DND-41 (cell line): Measurements from ENCODE around the gene PAM16.

Source experiments
- ATAC-seq: fragments of 200-7000 bp; cut with Tn5 transposase; 3 replicates; pipeline ENCODE4 v1.9.1; 2021; ENCODE audit warnings: low read depth; ENCODE audit not compliant: insufficient read depth
- DNase-seq: peaks from one replicate; pipeline ENCODE4 v3.0.0-alpha.2; 2020
- H2AFZ ChIP-seq: 2 replicates; pipeline ENCODE4 v1.6.0; 2012; ENCODE audit warnings: low read depth, low read length
- H3K27ac ChIP-seq: 2 replicates; pipeline ENCODE4 v1.5.1; 2012; ENCODE audit warnings: low read length, inconsistent platforms
- H3K27me3 ChIP-seq: fragments of 200-600 bp; sonication (generic); 2 replicates; pipeline ENCODE4 v1.6.0; 2012; ENCODE audit warnings: low read length, mild to moderate bottlenecking, inconsistent platforms; ENCODE audit not compliant: insufficient read depth, poor library complexity
- H3K36me3 ChIP-seq: 2 replicates; pipeline ENCODE4 v1.5.1; 2012; ENCODE audit warnings: low read length, inconsistent platforms; ENCODE audit not compliant: insufficient read depth
- H3K4me1 ChIP-seq: 2 replicates; pipeline ENCODE4 v1.5.1; 2012; ENCODE audit warnings: mild to moderate bottlenecking, low read length; ENCODE audit not compliant: insufficient read depth
- H3K4me2 ChIP-seq: 2 replicates; pipeline ENCODE4 v1.6.0; 2012; ENCODE audit warnings: mild to moderate bottlenecking, moderate library complexity, low read length, inconsistent platforms; ENCODE audit not compliant: insufficient read depth
- H3K4me3 ChIP-seq, 2 experiments: fragments of 200-600 bp in 1 of 2; shearing (Covaris generic) in 1 of 2; 2 replicates each; pipeline ENCODE4 v1.5.1; 2012 to 2016; ENCODE audit warnings: inconsistent platforms in 2 of 2, low read length in 2 of 2, mild to moderate bottlenecking in 2 of 2, low read depth in 1 of 2, moderate library complexity in 1 of 2
- H3K79me2 ChIP-seq: 2 replicates; pipeline ENCODE4 v1.6.0; 2012; ENCODE audit warnings: low read length, inconsistent platforms; ENCODE audit not compliant: insufficient read depth
- H3K9ac ChIP-seq: 2 replicates; pipeline ENCODE4 v1.6.0; 2012; ENCODE audit warnings: low read depth, mild to moderate bottlenecking, inconsistent platforms, low read length, moderate library complexity
- H3K9me3 ChIP-seq: 2 replicates; pipeline ENCODE4 v1.5.1; 2012; ENCODE audit warnings: low read length, moderate library complexity, mild to moderate bottlenecking, inconsistent platforms; ENCODE audit not compliant: insufficient read depth, severe bottlenecking
- H4K20me1 ChIP-seq: 2 replicates; pipeline ENCODE4 v1.6.0; 2012; ENCODE audit warnings: low read length; ENCODE audit not compliant: insufficient read depth
- EZH2 ChIP-seq: IDR thresholded peaks from 3 replicates; pipeline ENCODE4 v1.6.1; 2012; ENCODE audit warnings: borderline replicate concordance, low read depth, mild to moderate bottlenecking, moderate library complexity, low read length, inconsistent platforms; ENCODE audit not compliant: severe bottlenecking
- TF ChIP-seq, protein P1 (sequence below): IDR thresholded peaks from 2 replicates; pipeline ENCODE4 v1.5.1; 2012; ENCODE audit warnings: borderline replicate concordance, low read length, moderate library complexity, mild to moderate bottlenecking; ENCODE audit not compliant: poor library complexity, severe bottlenecking; ENCODE audit errors: extremely low read depth

PAM16 gene

DNA sequence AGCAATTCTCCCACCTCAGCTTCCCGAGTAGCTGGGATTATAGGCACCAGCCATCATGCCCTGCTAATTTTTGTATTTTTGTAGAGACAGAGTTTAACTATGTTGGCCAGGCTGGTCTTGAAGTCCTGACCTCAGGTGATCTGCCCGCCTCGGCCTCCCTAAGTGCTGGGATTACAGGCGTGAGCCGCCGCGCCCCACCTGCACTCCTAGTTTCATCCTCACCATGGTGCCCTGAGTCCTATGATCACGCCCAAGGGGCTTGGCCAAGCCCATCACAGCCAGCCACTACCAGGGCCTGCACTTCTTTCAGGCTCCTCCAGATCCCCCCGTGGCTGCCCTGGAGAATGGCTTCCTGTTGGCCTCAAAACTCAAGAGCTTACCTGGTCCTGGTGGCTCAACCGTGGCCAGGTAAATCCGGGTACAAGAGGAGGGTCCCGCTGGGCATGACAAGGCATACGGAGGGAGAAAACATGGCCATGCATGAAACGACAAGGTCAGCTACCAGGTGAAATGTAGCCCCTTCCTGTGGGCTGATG, 57.9 kb downstream of the PAM16 start:
- Histone ChIP-seq H3K36me3 (no peaks in the 10 kb centered on the region), H3K9me3 (no peaks in the 10 kb centered on the region), H2AFZ (no peak overlapping the region), H3K9ac (no peak overlapping the region), H3K4me1 (peaks cover 4% of the 10 kb centered on the region), H3K4me2 (no peak overlapping the region), H3K27me3 (no peaks in the 10 kb centered on the region), H3K79me2 (no peaks in the 10 kb centered on the region), H4K20me1 (peaks cover 3% of the 10 kb centered on the region; the same call in 1 of the 2 replicates), H3K27ac (no peak overlapping the region), H3K4me3 (no peak overlapping the region)
- no peak for DNase-seq
- TF ChIP-seq, protein P1, sequence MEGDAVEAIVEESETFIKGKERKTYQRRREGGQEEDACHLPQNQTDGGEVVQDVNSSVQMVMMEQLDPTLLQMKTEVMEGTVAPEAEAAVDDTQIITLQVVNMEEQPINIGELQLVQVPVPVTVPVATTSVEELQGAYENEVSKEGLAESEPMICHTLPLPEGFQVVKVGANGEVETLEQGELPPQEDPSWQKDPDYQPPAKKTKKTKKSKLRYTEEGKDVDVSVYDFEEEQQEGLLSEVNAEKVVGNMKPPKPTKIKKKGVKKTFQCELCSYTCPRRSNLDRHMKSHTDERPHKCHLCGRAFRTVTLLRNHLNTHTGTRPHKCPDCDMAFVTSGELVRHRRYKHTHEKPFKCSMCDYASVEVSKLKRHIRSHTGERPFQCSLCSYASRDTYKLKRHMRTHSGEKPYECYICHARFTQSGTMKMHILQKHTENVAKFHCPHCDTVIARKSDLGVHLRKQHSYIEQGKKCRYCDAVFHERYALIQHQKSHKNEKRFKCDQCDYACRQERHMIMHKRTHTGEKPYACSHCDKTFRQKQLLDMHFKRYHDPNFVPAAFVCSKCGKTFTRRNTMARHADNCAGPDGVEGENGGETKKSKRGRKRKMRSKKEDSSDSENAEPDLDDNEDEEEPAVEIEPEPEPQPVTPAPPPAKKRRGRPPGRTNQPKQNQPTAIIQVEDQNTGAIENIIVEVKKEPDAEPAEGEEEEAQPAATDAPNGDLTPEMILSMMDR = no peak
- TF ChIP-seq EZH2 = no peak
- ATAC-seq = no peak

DNA sequence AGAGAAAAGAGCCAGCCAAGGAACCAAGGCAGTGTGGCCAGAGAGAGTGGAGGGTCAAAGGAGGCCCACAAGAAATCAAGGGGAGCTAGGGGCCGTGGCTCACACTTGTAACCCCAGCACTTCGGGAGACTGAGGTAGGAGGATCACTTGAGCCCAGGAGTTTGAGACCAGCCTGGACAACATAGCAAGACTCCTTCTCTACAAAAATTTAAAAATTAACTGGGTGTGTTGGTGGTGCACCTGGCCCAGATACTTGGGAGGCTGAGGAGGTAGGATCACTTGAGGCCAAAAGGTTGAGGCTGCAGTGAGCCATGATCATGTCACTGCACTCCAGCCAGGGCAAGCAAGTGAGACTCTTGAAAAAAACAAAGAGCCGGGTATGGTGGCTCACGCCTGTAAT, 59.4 kb downstream of the PAM16 start:
- ATAC-seq (no peak), DNase-seq (no peak)
- Histone ChIP-seq H3K79me2 (no peaks in the 10 kb centered on the region), H3K4me2 (no peak overlapping the region), H3K27ac (no peak overlapping the region), H3K9me3 (no peaks in the 10 kb centered on the region), H3K27me3 (no peaks in the 10 kb centered on the region), H2AFZ (no peak overlapping the region), H3K4me3 (no peak overlapping the region), H3K4me1 (peaks cover 7% of the 10 kb centered on the region), H4K20me1 (no peaks in the 10 kb centered on the region; the same call in 1 of the 2 replicates), H3K9ac (no peak overlapping the region), H3K36me3 (no peaks in the 10 kb centered on the region)
- TF ChIP-seq, protein P1 = no peak
- TF ChIP-seq EZH2 = no peak
